Mesenchymal stem cell (in vitro differentiated cells and primary cell): ENCODE results near the gene AKAP10.

Experiments used
- DNase-seq: peaks from one replicate; pipeline ENCODE4 v3.0.0-alpha.2; 2013
- H2AFZ ChIP-seq: one replicate; pipeline ENCODE4 v1.6.1; 2013; ENCODE audit warnings: low read depth, mild to moderate bottlenecking, control low read depth, inconsistent platforms, low read length, moderate library complexity
- H2AK5ac ChIP-seq: 2 replicates; pipeline ENCODE4 v1.6.1; 2013; ENCODE audit warnings: low read length, moderate library complexity, mild to moderate bottlenecking, inconsistent platforms; ENCODE audit not compliant: severe bottlenecking
- H2BK120ac ChIP-seq: one replicate; pipeline ENCODE4 v1.6.1; 2013; ENCODE audit warnings: low read depth, mild to moderate bottlenecking, inconsistent platforms, low read length, moderate library complexity
- H2BK12ac ChIP-seq, 2 experiments: one replicate each; pipeline ENCODE4 v1.6.1; 2013; ENCODE audit warnings: inconsistent platforms in 2 of 2, low read length in 2 of 2, mild to moderate bottlenecking in 2 of 2, moderate library complexity in 2 of 2, control low read depth in 1 of 2
- H2BK15ac ChIP-seq: one replicate; pipeline ENCODE4 v1.6.1; 2013; ENCODE audit warnings: mild to moderate bottlenecking, low read depth, inconsistent platforms; ENCODE audit not compliant: poor library complexity, severe bottlenecking
- H2BK5ac ChIP-seq: 2 replicates; pipeline ENCODE4 v1.6.1; 2013; ENCODE audit warnings: low read depth, mild to moderate bottlenecking, low read length, control low read depth, inconsistent platforms; ENCODE audit not compliant: poor library complexity, severe bottlenecking
- H3K14ac ChIP-seq, 2 experiments: one replicate each; pipeline ENCODE4 v1.6.1; 2013; ENCODE audit warnings: inconsistent platforms in 2 of 2, low read length in 2 of 2, control low read depth in 1 of 2, mild to moderate bottlenecking in 1 of 2, moderate library complexity in 1 of 2
- H3K18ac ChIP-seq, 2 experiments: one replicate each; pipeline ENCODE4 v1.6.1; 2013; ENCODE audit warnings: inconsistent platforms in 2 of 2, low read length in 2 of 2, control low read depth in 1 of 2, low read depth in 1 of 2, mild to moderate bottlenecking in 1 of 2
- H3K23ac ChIP-seq, 2 experiments: one replicate each; pipeline ENCODE4 v1.6.1; 2013; ENCODE audit warnings: inconsistent platforms in 2 of 2, low read length in 2 of 2, mild to moderate bottlenecking in 2 of 2, moderate library complexity in 2 of 2, control low read depth in 1 of 2
- H3K27ac ChIP-seq: 2 replicates; pipeline ENCODE4 v1.5.1; 2013; ENCODE audit warnings: mild to moderate bottlenecking, moderate library complexity, low read length, control low read depth, inconsistent platforms; ENCODE audit not compliant: poor library complexity, severe bottlenecking
- H3K27me3 ChIP-seq, 2 experiments: 2 replicates each; pipeline versions ENCODE4 v1.6.1 to v1.7.0; 2013; ENCODE audit warnings: low read length in 2 of 2, mild to moderate bottlenecking in 2 of 2, moderate library complexity in 2 of 2, control low read depth in 1 of 2, inconsistent platforms in 1 of 2; ENCODE audit not compliant: control insufficient read depth in 1 of 2, insufficient read depth in 1 of 2
- H3K36me3 ChIP-seq, 2 experiments: 2 replicates each; pipeline versions ENCODE4 v1.6.1 to v1.7.0; 2013; ENCODE audit warnings: low read length in 2 of 2, control low read depth in 1 of 2, inconsistent platforms in 1 of 2, low read depth in 1 of 2, mild to moderate bottlenecking in 1 of 2; ENCODE audit not compliant: insufficient read depth in 2 of 2, control insufficient read depth in 1 of 2
- H3K4ac ChIP-seq, 2 experiments: one replicate each; pipeline ENCODE4 v1.6.1; 2013; ENCODE audit warnings: inconsistent platforms in 2 of 2, low read length in 2 of 2, mild to moderate bottlenecking in 2 of 2, moderate library complexity in 2 of 2, control low read depth in 1 of 2, low read depth in 1 of 2
- H3K4me1 ChIP-seq: 2 replicates; pipeline ENCODE4 v1.6.1; 2013; ENCODE audit warnings: low read depth, low read length, control low read depth; ENCODE audit not compliant: control insufficient read depth, insufficient read depth
- H3K4me2 ChIP-seq: 2 replicates; pipeline ENCODE4 v1.6.1; 2013; ENCODE audit warnings: low read length, mild to moderate bottlenecking, inconsistent platforms; ENCODE audit not compliant: poor library complexity, severe bottlenecking
- H3K4me3 ChIP-seq, 2 experiments: 2 replicates each; pipeline versions ENCODE4 v1.5.1 to v1.7.0; 2013; ENCODE audit warnings: low read length in 2 of 2, mild to moderate bottlenecking in 2 of 2, control low read depth in 1 of 2, low read depth in 1 of 2; ENCODE audit not compliant: insufficient read depth in 1 of 2
- H3K79me1 ChIP-seq: replicated peaks from 2 replicates; pipeline ENCODE4 v1.6.1; 2013; ENCODE audit warnings: mild to moderate bottlenecking, control low read depth, low read length, inconsistent platforms; ENCODE audit not compliant: poor library complexity, severe bottlenecking
- H3K9ac ChIP-seq: 2 replicates; pipeline ENCODE4 v1.7.0; 2013; ENCODE audit warnings: mild to moderate bottlenecking, low read length, moderate library complexity
- H3K9me3 ChIP-seq: 2 replicates; pipeline ENCODE4 v1.7.0; 2013; ENCODE audit warnings: mild to moderate bottlenecking, low read length; ENCODE audit not compliant: control insufficient read depth
- H4K8ac ChIP-seq: one replicate; pipeline ENCODE4 v1.6.1; 2013; ENCODE audit warnings: inconsistent platforms, mild to moderate bottlenecking, low read length, moderate library complexity
- H4K91ac ChIP-seq: one replicate; pipeline ENCODE4 v1.6.1; 2013; ENCODE audit warnings: mild to moderate bottlenecking, low read length, inconsistent platforms
- WGBS: methylation state at CpG from one replicate; pipeline ENCODE4 v1.1.7; 2013; ENCODE audit warnings: mixed read lengths; 5-methylcytosine and 5-hydroxymethylcytosine counted together

Gene AKAP10

DNA sequence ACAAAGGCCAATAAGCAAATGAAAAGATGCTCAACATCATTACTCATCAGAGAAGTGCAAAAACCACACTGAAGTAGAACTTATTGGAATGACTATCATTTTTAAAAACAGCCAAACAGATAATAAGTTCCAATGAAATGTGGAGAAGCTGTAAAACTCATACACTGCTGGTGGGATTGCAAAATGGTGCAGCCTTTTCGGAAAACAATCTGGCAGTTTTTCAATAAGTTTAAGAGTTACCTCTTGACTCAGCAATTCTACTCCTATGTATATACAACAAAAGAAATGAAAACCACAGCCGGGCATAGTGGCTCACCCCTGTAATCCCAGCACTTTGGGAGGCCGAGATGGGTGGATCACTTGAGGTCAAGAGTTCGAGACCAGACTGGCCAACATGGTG lies 49.3 kb downstream of the AKAP10 start:
- peaks cover 21% of the 10 kb centered on the region for H3K79me1 ChIP-seq
- no peak overlapping the region for H2BK5ac ChIP-seq
- peaks cover 3% of the 10 kb centered on the region for H3K9me3 ChIP-seq
- no peak overlapping the region for H3K27ac ChIP-seq
- no peak overlapping the region for H2BK15ac ChIP-seq
- no peak overlapping the region for H3K9ac ChIP-seq
- no peak overlapping the region for H4K8ac ChIP-seq
- DNase-seq, result no peak
- no peak overlapping the region for H3K4ac ChIP-seq
- H3K14ac ChIP-seq, result no peak overlapping the region
- no peak overlapping the region for H3K18ac ChIP-seq
- no peak overlapping the region for H2AFZ ChIP-seq
- no peak overlapping the region for H4K91ac ChIP-seq
- WGBS, result 79% methylated on average over 4 of the region's 4 CpGs
- no peak overlapping the region for H3K23ac ChIP-seq
- no peak overlapping the region for H3K4me2 ChIP-seq
- H3K27me3 ChIP-seq, result no peaks in the 10 kb centered on the region
- no peak overlapping the region for H2BK120ac ChIP-seq
- peaks cover 33 to 85% of the 10 kb centered on the region in 2 experiments for H3K36me3 ChIP-seq
- peaks cover 1% of the 10 kb centered on the region for H3K4me1 ChIP-seq
- H3K4me3 ChIP-seq, result no peak overlapping the region
- H2AK5ac ChIP-seq, result no peak overlapping the region
- no peak overlapping the region for H2BK12ac ChIP-seq

DNA sequence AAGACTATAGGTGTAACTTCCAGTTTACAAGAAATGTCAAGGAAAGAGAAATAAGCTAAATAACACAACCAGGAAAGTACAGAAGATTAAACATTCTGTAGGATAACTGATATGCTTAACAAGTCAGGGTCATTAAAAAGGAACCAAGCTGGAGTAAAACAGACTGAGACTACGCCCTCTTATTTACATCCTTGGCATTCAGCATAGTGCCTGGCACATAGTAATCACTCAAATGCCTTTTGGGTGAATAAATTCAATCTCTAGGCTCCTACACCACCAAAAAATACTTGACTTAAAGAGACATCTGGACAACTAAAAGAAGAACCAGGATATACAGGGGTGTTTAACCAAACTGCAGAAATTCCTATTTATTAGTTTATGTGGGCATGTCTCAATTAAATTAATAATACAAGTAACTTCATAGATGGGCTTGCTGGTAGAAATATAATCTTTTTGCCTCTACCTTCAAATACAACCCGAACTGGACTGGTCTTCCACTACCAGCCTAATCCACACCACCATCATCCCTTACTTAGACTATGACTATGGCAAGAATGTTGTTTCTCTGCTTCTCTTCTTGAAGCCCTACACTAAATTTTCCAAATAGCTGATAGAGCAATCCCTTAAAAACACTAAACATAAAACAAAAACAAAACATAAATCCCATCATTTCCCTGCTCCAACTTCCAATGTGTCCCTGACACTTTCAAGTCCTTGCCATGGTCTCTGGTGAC lies 62.2 kb downstream of the AKAP10 start:
- Histone ChIP-seq H3K27me3 (no peaks in the 10 kb centered on the region), H3K18ac (no peak overlapping the region), H3K9me3 (no peaks in the 10 kb centered on the region), H3K14ac (no peak overlapping the region), H3K9ac (no peak overlapping the region), H2BK15ac (no peak overlapping the region), H3K4ac (no peak overlapping the region), H3K4me2 (no peak overlapping the region), H2AFZ (no peak overlapping the region), H2AK5ac (no peak overlapping the region), H4K91ac (no peak overlapping the region), H3K4me3 (no peak overlapping the region), H4K8ac (no peak overlapping the region), H3K4me1 (peaks cover 3% of the 10 kb centered on the region), H3K79me1 (peaks cover 15% of the 10 kb centered on the region), H3K36me3 (peaks cover 36 to 83% of the 10 kb centered on the region in 2 experiments), H2BK12ac (no peak overlapping the region), H2BK5ac (no peak overlapping the region), H3K27ac (no peak overlapping the region), H3K23ac (no peak overlapping the region), H2BK120ac (no peak overlapping the region)
- 94% methylated on average over 2 of the region's 2 CpGs for WGBS
- DNase-seq, result no peak

DNA sequence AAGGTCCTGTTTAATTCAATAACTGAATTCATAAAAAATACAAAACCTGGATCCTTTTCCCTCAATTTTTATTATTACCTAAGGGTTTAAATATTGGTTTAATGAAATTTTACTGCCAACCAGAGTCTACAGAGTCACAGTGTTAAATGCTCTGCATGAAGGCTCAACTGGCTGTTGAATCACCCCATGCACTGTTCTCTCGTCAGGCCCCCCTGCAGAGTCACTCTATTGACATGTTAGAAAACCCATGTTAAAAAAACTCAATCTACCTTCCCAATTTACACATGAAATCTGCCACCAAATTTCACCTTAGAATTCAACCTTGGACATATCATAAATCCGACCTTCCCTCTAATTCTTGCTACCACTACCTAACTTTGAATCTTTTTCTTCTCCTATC lies 66.6 kb downstream of the AKAP10 start:
- H3K36me3 ChIP-seq, result peaks cover 26 to 89% of the 10 kb centered on the region in 2 experiments
- no peaks in the 10 kb centered on the region for H3K9me3 ChIP-seq
- no peak overlapping the region for H2AK5ac ChIP-seq
- no peak overlapping the region for H2BK15ac ChIP-seq
- H3K18ac ChIP-seq, result no peak overlapping the region
- peaks cover 3% of the 10 kb centered on the region for H3K4me1 ChIP-seq
- no peak overlapping the region for H2BK5ac ChIP-seq
- H4K8ac ChIP-seq, result no peak overlapping the region
- H4K91ac ChIP-seq, result no peak overlapping the region
- H3K4me3 ChIP-seq, result no peak overlapping the region
- DNase-seq, result no peak
- H3K27ac ChIP-seq, result no peak overlapping the region
- no peak overlapping the region for H3K23ac ChIP-seq
- no peak overlapping the region for H3K14ac ChIP-seq
- H3K9ac ChIP-seq, result no peak overlapping the region
- no peaks in the 10 kb centered on the region for H3K27me3 ChIP-seq
- no peak overlapping the region for H2BK12ac ChIP-seq
- H3K79me1 ChIP-seq, result peaks cover 13% of the 10 kb centered on the region
- no peak overlapping the region for H2BK120ac ChIP-seq
- no peak overlapping the region for H2AFZ ChIP-seq
- H3K4ac ChIP-seq, result no peak overlapping the region
- 94% methylated on average over 2 of the region's 2 CpGs for WGBS
- H3K4me2 ChIP-seq, result no peak overlapping the region

DNA sequence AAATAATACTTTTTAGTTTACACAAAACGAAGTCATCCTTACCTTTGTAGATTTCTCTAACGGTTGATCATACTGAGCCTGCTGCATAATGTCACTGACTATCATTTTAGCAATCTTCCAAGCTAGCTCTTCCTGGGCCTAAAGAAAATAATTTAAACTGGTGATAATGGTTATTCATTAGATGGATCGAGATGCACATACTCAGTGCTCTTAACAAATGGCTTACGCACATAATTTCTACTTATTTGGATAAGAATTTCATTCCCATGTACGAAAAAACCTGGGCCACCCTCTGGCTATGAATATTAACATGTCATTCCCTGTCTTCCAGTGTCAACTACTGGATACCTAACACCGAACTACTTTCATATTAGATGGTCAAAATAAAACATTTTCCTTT lies 68.5 kb downstream of the AKAP10 start:
- Histone ChIP-seq H3K9me3 (no peaks in the 10 kb centered on the region), H4K8ac (no peak overlapping the region), H3K18ac (no peak overlapping the region), H2AK5ac (no peak overlapping the region), H3K4me2 (no peak overlapping the region), H2BK12ac (no peak overlapping the region), H2BK5ac (no peak overlapping the region), H3K27me3 (no peaks in the 10 kb centered on the region), H3K9ac (no peak overlapping the region), H3K79me1 (peaks cover 7% of the 10 kb centered on the region), H3K14ac (no peak overlapping the region), H4K91ac (no peak overlapping the region), H3K4me3 (no peak overlapping the region), H3K36me3 (peaks cover 30 to 82% of the 10 kb centered on the region in 2 experiments), H2BK15ac (no peak overlapping the region), H3K4me1 (no peaks in the 10 kb centered on the region), H2AFZ (no peak overlapping the region), H3K23ac (no peak overlapping the region), H3K4ac (no peak overlapping the region), H3K27ac (no peak overlapping the region), H2BK120ac (no peak overlapping the region)
- no peak for DNase-seq
- over 99% methylated on average over 6 of the region's 6 CpGs for WGBS
